WERI-Rb-1 (cell line): ENCODE results near the gene NCKIPSD.

Source experiments
- DNase-seq: peaks from one replicate; pipeline ENCODE4 v3.0.0-alpha.2; 2020
- H3K27ac ChIP-seq: fragments of 250-450 bp; sonication (Bioruptor Pico); 2 replicates; pipeline ENCODE4 v1.5.1; 2020; ENCODE audit warnings: mild to moderate bottlenecking, moderate library complexity
- H3K27me3 ChIP-seq: fragments of 250-450 bp; sonication (Bioruptor Pico); 2 replicates; pipeline ENCODE4 v1.5.1; 2021; ENCODE audit warnings: mild to moderate bottlenecking, low read depth, moderate library complexity; ENCODE audit not compliant: insufficient read depth, severe bottlenecking
- H3K36me3 ChIP-seq: fragments of 250-450 bp; sonication (Bioruptor Pico); 2 replicates; pipeline ENCODE4 v1.5.1; 2020; ENCODE audit warnings: mild to moderate bottlenecking, moderate library complexity
- H3K4me3 ChIP-seq: 2 replicates; pipeline ENCODE4 v1.5.1; 2011; ENCODE audit warnings: low read depth, mild to moderate bottlenecking, control low read depth, low read length
- H3K9me3 ChIP-seq: fragments of 250-450 bp; sonication (Bioruptor Pico); 2 replicates; pipeline ENCODE4 v1.5.1; 2021; ENCODE audit warnings: mild to moderate bottlenecking, moderate library complexity; ENCODE audit not compliant: severe bottlenecking
- CTCF ChIP-seq: IDR thresholded peaks from 2 replicates; pipeline ENCODE4 v1.5.1; 2011; ENCODE audit warnings: low read depth, mild to moderate bottlenecking, control low read depth, inconsistent platforms, low read length

Gene NCKIPSD

GRCh38 chr3:48696601-48697000 is 10.9 kb upstream of the NCKIPSD start:
- TF ChIP-seq CTCF: no peak
- Histone ChIP-seq H3K9me3 (no peaks in the 10 kb centered on the region), H3K27ac (no peak overlapping the region), H3K4me3 (no peak overlapping the region), H3K27me3 (no peaks in the 10 kb centered on the region), H3K36me3 (peaks cover 89% of the 10 kb centered on the region)
- DNase-seq: no peak

GRCh38 chr3:48696156-48696555 is 10.4 kb upstream of the NCKIPSD start:
- no peaks in the 10 kb centered on the region for H3K9me3 ChIP-seq
- no peaks in the 10 kb centered on the region for H3K27me3 ChIP-seq
- no peak for DNase-seq
- peaks cover 91% of the 10 kb centered on the region for H3K36me3 ChIP-seq
- H3K4me3 ChIP-seq: no peak overlapping the region
- TF ChIP-seq CTCF: no peak
- no peak overlapping the region for H3K27ac ChIP-seq

- Histone ChIP-seq H3K27ac (no peak overlapping the region), H3K9me3 (no peaks in the 10 kb centered on the region), H3K4me3 (no peak overlapping the region), H3K36me3 (peaks cover 89% of the 10 kb centered on the region), H3K27me3 (no peaks in the 10 kb centered on the region)
- no peak for TF ChIP-seq CTCF
- DNase-seq: no peak
Observed at GRCh38 chr3:48695393-48695753, 9.7 kb upstream of the NCKIPSD start.

GRCh38 chr3:48694610-48695392 is 9.1 kb upstream of the NCKIPSD start:
- Histone ChIP-seq H3K27me3 (no peaks in the 10 kb centered on the region), H3K4me3 (no peak overlapping the region), H3K27ac (peak overlapping the region; percentile 4; the same call in 1 of the 2 replicates), H3K36me3 (peaks cover 89% of the 10 kb centered on the region), H3K9me3 (no peaks in the 10 kb centered on the region)
- no peak for TF ChIP-seq CTCF
- no peak for DNase-seq

GRCh38 chr3:48693826-48694225 is 8.1 kb upstream of the NCKIPSD start:
- peak overlapping the region; percentile 54 for H3K27ac ChIP-seq
- H3K4me3 ChIP-seq: no peak overlapping the region
- peaks cover 89% of the 10 kb centered on the region for H3K36me3 ChIP-seq

More at GRCh38 chr3:48693826-48694225, 8.1 kb upstream of the NCKIPSD start:
- peak; percentile 55 for DNase-seq
- Histone ChIP-seq H3K27me3 (no peaks in the 10 kb centered on the region), H3K9me3 (no peaks in the 10 kb centered on the region)
- no peak for TF ChIP-seq CTCF
